Posterior cingulate gyrus (tissue), 11 donors: ENCODE results near the gene SP100.
"Not testable (repeated sequence)": the region's sequence is repeated elsewhere in the genome, so short reads cannot be mapped to it uniquely, and the experiment has no call there.

Experiments used
- DNase-seq, 10 donors: peaks; one replicate each; pipeline versions ENCODE4 v3.0.0 to v3.0.0-alpha.2; 2020 to 2021; ENCODE audit warnings: mixed read lengths in 3 of 10
- intact Hi-C: fragments of 100-400 bp; cut with DNase I; formaldehyde crosslinking; loops from one replicate; pipeline ENCODE4 v1.15.1; 2023

SP100 gene

GRCh38 chr2:230418341-230419016 is 2.5 kb downstream of the SP100 start:
- intact Hi-C loops: no loop called here
- DNase-seq: no peak

GRCh38 chr2:230419181-230419580 is 3.2 kb downstream of the SP100 start:
- no peak for DNase-seq
- intact Hi-C loops: no loop called here

- no peak for DNase-seq
- intact Hi-C loops: no loop called here
These were observed 6.1 kb downstream of the SP100 start for GRCh38 chr2:230422149-230422548.

- DNase-seq: no peak
- intact Hi-C loops: no loop called here
These were observed 8.0 kb downstream of the SP100 start for GRCh38 chr2:230423851-230424458.

- DNase-seq: no peak
- intact Hi-C loops: no loop called here
These were observed 9.4 kb downstream of the SP100 start for GRCh38 chr2:230425377-230425776.

- DNase-seq: no peak
- intact Hi-C loops: no loop called here
These were observed 13.5 kb downstream of the SP100 start for GRCh38 chr2:230429513-230429912.

- intact Hi-C loops: no loop called here
- no peak for DNase-seq
These were observed 15.2 kb downstream of the SP100 start for GRCh38 chr2:230430957-230431910.

- no peak for DNase-seq
- intact Hi-C loops: no loop called here
These were observed 18.8 kb downstream of the SP100 start for GRCh38 chr2:230434677-230435324.

- DNase-seq: no peak
- intact Hi-C loops: no loop called here
These were observed 19.4 kb downstream of the SP100 start for GRCh38 chr2:230435431-230435830.

- DNase-seq, intact Hi-C loops: not testable (repeated sequence)
These were observed 23.1 kb downstream of the SP100 start for GRCh38 chr2:230439121-230439520.

GRCh38 chr2:230439590-230439989 is 23.6 kb downstream of the SP100 start:
- DNase-seq: no peak
- intact Hi-C loops: no loop called here

- intact Hi-C loops: no loop called here
- DNase-seq: no peak
These were observed 25.4 kb downstream of the SP100 start for GRCh38 chr2:230441227-230441897.

- intact Hi-C loops: no loop called here
- no peak for DNase-seq
These were observed 27.5 kb downstream of the SP100 start for GRCh38 chr2:230443541-230443940.

- intact Hi-C loops: no loop called here
- DNase-seq: no peak
These were observed 28.8 kb downstream of the SP100 start for GRCh38 chr2:230444832-230445231.

- intact Hi-C loops: no loop called here
These were observed 31.0 kb downstream of the SP100 start for GRCh38 chr2:230447036-230447435.

GRCh38 chr2:230447455-230448451 is 31.8 kb downstream of the SP100 start:
- no peak for DNase-seq
- intact Hi-C loops: no loop called here

More at GRCh38 chr2:230447036-230447435, 31.0 kb downstream of the SP100 start:
- no peak for DNase-seq

GRCh38 chr2:230449901-230450467 is 34.0 kb downstream of the SP100 start:
- DNase-seq: no peak
- intact Hi-C loops: no loop called here

GRCh38 chr2:230453006-230453405 is 37.0 kb downstream of the SP100 start:
- intact Hi-C loops: no loop called here
- no peak for DNase-seq
